Measurements from ENCODE around the gene ZNF175. TPM values are rescaled to one million over a fixed set of nuclear protein-coding genes. Genes with fewer than 3 reads are reported as not detected.
A peak's percentile ranks its signal among the peaks of the same experiment; 100 is the strongest.

ZNF175 gene
- total and polyA plus RNA-seq, 5 donors from 2014 or later, result 0.88 to 5.2 (median 2.7) TPM

- no peak for ATAC-seq (ENCODE audit: low read depth in 2 of 2)
- H3K27me3 Mint-ChIP-seq, result peaks cover 37% of the 10 kb centered on the region
- peaks cover 5 to 15% (median 11%) of the 10 kb centered on the region in 4 donors for H3K4me1 Mint-ChIP-seq
- Histone ChIP-seq H3K36me3 (ENCODE audit: control insufficient read depth, insufficient read depth, low read length) (no peaks in the 10 kb centered on the region), H3K27me3 (ENCODE audit: control insufficient read depth, insufficient read depth, low read length) (peaks cover 17% of the 10 kb centered on the region), H3K27ac (ENCODE audit: insufficient read depth, low read length, poor library complexity, severe bottlenecking) (no peak overlapping the region), H3K9me3 (ENCODE audit: control insufficient read depth in 2 of 2, low read length in 2 of 2) (no peaks in the 10 kb centered on the region), H3K4me3 (ENCODE audit: low read depth, low read length) (no peak overlapping the region), H3K4me1 (ENCODE audit: control insufficient read depth, insufficient read depth, low read length, poor library complexity, severe bottlenecking) (peaks cover 11% of the 10 kb centered on the region)
- no peak for DNase-seq
- H3K4me3 Mint-ChIP-seq, result no peak overlapping the region
- H3K27ac Mint-ChIP-seq, result no peak overlapping the region
- H3K36me3 Mint-ChIP-seq, result no peaks in the 10 kb centered on the region
- H3K9me3 Mint-ChIP-seq, result peaks cover 0 to 3% (median 0%) of the 10 kb centered on the region in 7 donors
Observed at GRCh38 chr19:51566489-51567100, 4.5 kb upstream of the ZNF175 start.

DNA sequence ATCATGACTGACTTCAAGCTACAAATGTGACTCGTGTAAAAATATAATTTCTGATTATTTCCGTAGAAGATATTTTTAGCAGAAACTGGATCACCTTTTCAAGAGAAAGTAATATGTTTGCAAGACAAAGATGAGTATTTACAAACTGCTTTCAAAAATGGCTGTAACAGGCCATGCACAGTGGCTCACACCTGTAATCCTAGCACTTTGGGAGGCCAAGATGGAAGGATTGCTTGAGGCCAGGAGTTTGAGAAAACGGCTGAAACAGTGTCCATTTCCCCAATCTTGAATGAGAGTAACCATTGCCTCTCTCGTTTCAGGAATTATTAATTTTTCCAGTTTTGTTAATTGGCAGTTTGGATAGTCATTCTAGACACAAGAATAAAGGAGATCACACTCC, 3.5 kb upstream of the ZNF175 start:
- no peak overlapping the region for H3K27ac ChIP-seq (ENCODE audit: insufficient read depth, low read length, poor library complexity, severe bottlenecking)
- no peak for ATAC-seq (ENCODE audit: low read depth in 2 of 2)
- H3K4me1 Mint-ChIP-seq, result peaks cover 10 to 21% (median 18%) of the 10 kb centered on the region in 4 donors
- H3K9me3 Mint-ChIP-seq, result peaks cover 0 to 3% (median 0%) of the 10 kb centered on the region in 7 donors
- peaks cover 34% of the 10 kb centered on the region for H3K27me3 Mint-ChIP-seq
- H3K4me1 ChIP-seq (ENCODE audit: control insufficient read depth, insufficient read depth, low read length, poor library complexity, severe bottlenecking), result peaks cover 17% of the 10 kb centered on the region
- no peaks in the 10 kb centered on the region for H3K36me3 ChIP-seq (ENCODE audit: control insufficient read depth, insufficient read depth, low read length)
- H3K27me3 ChIP-seq (ENCODE audit: control insufficient read depth, insufficient read depth, low read length), result peaks cover 17% of the 10 kb centered on the region
- no peak overlapping the region for H3K27ac Mint-ChIP-seq
- no peak overlapping the region for H3K4me3 Mint-ChIP-seq
- peaks cover 6% of the 10 kb centered on the region for H3K36me3 Mint-ChIP-seq
- H3K4me3 ChIP-seq (ENCODE audit: low read depth, low read length), result no peak overlapping the region
- no peaks in the 10 kb centered on the region for H3K9me3 ChIP-seq (ENCODE audit: control insufficient read depth in 2 of 2, low read length in 2 of 2)
- no peak for DNase-seq

- H3K36me3 Mint-ChIP-seq, result peaks cover 10% of the 10 kb centered on the region
- H3K4me1 ChIP-seq (ENCODE audit: control insufficient read depth, insufficient read depth, low read length, poor library complexity, severe bottlenecking), result peaks cover 17% of the 10 kb centered on the region
- no peak overlapping the region for H3K27ac Mint-ChIP-seq
- H3K4me3 Mint-ChIP-seq, result no peak overlapping the region
- no peaks in the 10 kb centered on the region for H3K9me3 ChIP-seq (ENCODE audit: control insufficient read depth in 2 of 2, low read length in 2 of 2)
- no peak for ATAC-seq (ENCODE audit: low read depth in 2 of 2)
- H3K27ac ChIP-seq (ENCODE audit: insufficient read depth, low read length, poor library complexity, severe bottlenecking), result no peak overlapping the region
- H3K27me3 ChIP-seq (ENCODE audit: control insufficient read depth, insufficient read depth, low read length), result peaks cover 17% of the 10 kb centered on the region
- peaks cover 13 to 30% (median 19%) of the 10 kb centered on the region in 4 donors for H3K4me1 Mint-ChIP-seq
- peaks cover 0 to 3% (median 0%) of the 10 kb centered on the region in 7 donors for H3K9me3 Mint-ChIP-seq
- peaks cover 6% of the 10 kb centered on the region for H3K36me3 ChIP-seq (ENCODE audit: control insufficient read depth, insufficient read depth, low read length)
- no peak overlapping the region for H3K4me3 ChIP-seq (ENCODE audit: low read depth, low read length)
- peaks cover 31% of the 10 kb centered on the region for H3K27me3 Mint-ChIP-seq
- no peak for DNase-seq
Observed at GRCh38 chr19:51568456-51568855, 2.6 kb upstream of the ZNF175 start.

DNA sequence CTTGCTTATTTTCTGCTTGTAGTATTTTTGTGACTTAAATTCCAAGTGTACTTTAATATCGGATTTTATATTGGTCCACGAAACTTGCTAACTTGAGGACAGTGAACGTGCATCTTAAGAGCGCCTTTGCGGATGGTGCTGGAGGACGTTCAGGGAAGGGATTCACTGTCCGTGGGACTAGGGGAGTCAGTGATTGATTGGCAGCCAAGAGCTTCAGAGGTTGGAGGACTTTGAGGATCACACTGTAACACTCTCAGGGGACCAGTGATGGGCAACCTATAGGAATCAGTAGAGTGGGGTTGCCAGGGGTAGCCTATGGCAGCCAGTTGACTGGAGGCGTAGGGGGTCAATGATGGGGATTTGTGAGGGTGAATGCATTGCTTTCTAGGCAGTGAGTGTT, 516 bp downstream of the ZNF175 start:
- H3K9me3 Mint-ChIP-seq, result peaks cover 0 to 3% (median 0%) of the 10 kb centered on the region in 7 donors
- H3K36me3 ChIP-seq (ENCODE audit: control insufficient read depth, insufficient read depth, low read length), result peaks cover 18% of the 10 kb centered on the region
- peaks cover 17% of the 10 kb centered on the region for H3K4me1 ChIP-seq (ENCODE audit: control insufficient read depth, insufficient read depth, low read length, poor library complexity, severe bottlenecking)
- H3K27me3 ChIP-seq (ENCODE audit: control insufficient read depth, insufficient read depth, low read length), result peaks cover 8% of the 10 kb centered on the region
- H3K27me3 Mint-ChIP-seq, result peaks cover 17% of the 10 kb centered on the region
- peaks cover 17 to 48% (median 28%) of the 10 kb centered on the region in 4 donors for H3K4me1 Mint-ChIP-seq
- no peak overlapping the region for H3K27ac ChIP-seq (ENCODE audit: insufficient read depth, low read length, poor library complexity, severe bottlenecking)
- peak overlapping the region in 2 of 3 donors; percentile 55 to 95 for H3K27ac Mint-ChIP-seq
- H3K4me3 ChIP-seq (ENCODE audit: low read depth, low read length), result peak overlapping the region; percentile 87
- peak overlapping the region; percentile 95 to 99 (median 97) for H3K4me3 Mint-ChIP-seq
- no peak for ATAC-seq (ENCODE audit: low read depth in 2 of 2)
- H3K36me3 Mint-ChIP-seq, result peaks cover 34% of the 10 kb centered on the region
- H3K9me3 ChIP-seq (ENCODE audit: control insufficient read depth in 2 of 2, low read length in 2 of 2), result no peaks in the 10 kb centered on the region
- peak in 1 of 3 donors; percentile 19 for DNase-seq

DNA sequence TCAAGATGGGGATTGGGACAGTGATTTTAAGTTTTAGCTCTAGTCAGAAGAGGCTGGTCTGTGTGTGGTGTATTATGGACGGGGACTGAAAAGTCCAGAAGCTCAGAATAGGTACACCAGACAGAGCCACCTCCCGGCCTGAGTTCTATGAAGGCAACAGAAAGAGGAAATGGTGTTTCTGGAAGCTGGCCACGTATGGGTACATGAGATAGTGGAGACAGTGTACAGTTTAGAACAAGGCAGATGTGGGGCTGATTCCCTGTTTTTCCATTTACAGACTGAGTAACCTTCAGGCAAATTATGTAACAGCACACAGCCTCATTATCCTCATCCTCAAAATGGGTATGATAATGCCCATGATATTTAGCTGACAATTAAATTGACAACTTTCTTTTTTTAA, 1.3 kb downstream of the ZNF175 start:
- no peak for ATAC-seq (ENCODE audit: low read depth in 2 of 2)

GRCh38 chr19:51572908-51573307, 1.8 kb downstream of the ZNF175 start:
- no peak overlapping the region for H3K4me3 ChIP-seq (ENCODE audit: low read depth, low read length)
- DNase-seq (no peak), ATAC-seq (ENCODE audit: low read depth in 2 of 2) (no peak)
- Mint-ChIP-seq H3K27ac (peak overlapping the region in 1 of 3 donors; percentile 38), H3K4me1 (peaks cover 17 to 55% (median 30%) of the 10 kb centered on the region in 4 donors), H3K27me3 (peaks cover 11% of the 10 kb centered on the region), H3K9me3 (peaks cover 0 to 3% (median 0%) of the 10 kb centered on the region in 7 donors), H3K4me3 (no peak overlapping the region), H3K36me3 (peaks cover 41% of the 10 kb centered on the region)
- peaks cover 3% of the 10 kb centered on the region for H3K27me3 ChIP-seq (ENCODE audit: control insufficient read depth, insufficient read depth, low read length)
- H3K4me1 ChIP-seq (ENCODE audit: control insufficient read depth, insufficient read depth, low read length, poor library complexity, severe bottlenecking), result peaks cover 17% of the 10 kb centered on the region
- no peaks in the 10 kb centered on the region for H3K9me3 ChIP-seq (ENCODE audit: control insufficient read depth in 2 of 2, low read length in 2 of 2)
- H3K27ac ChIP-seq (ENCODE audit: insufficient read depth, low read length, poor library complexity, severe bottlenecking), result no peak overlapping the region
- H3K36me3 ChIP-seq (ENCODE audit: control insufficient read depth, insufficient read depth, low read length), result peaks cover 18% of the 10 kb centered on the region

More for the DNA sequence above, 1.3 kb downstream of the ZNF175 start:
- peaks cover 8% of the 10 kb centered on the region for H3K27me3 ChIP-seq (ENCODE audit: control insufficient read depth, insufficient read depth, low read length)
- no peaks in the 10 kb centered on the region for H3K9me3 ChIP-seq (ENCODE audit: control insufficient read depth in 2 of 2, low read length in 2 of 2)
- peaks cover 15% of the 10 kb centered on the region for H3K27me3 Mint-ChIP-seq
- H3K4me3 ChIP-seq (ENCODE audit: low read depth, low read length), result peak overlapping the region; percentile 87
- DNase-seq, result no peak
- peak overlapping the region; percentile 90 to 97 (median 96) for H3K4me3 Mint-ChIP-seq
- H3K36me3 Mint-ChIP-seq, result peaks cover 41% of the 10 kb centered on the region
- H3K4me1 Mint-ChIP-seq, result peaks cover 17 to 55% (median 30%) of the 10 kb centered on the region in 4 donors
- peaks cover 0 to 3% (median 0%) of the 10 kb centered on the region in 7 donors for H3K9me3 Mint-ChIP-seq
- peaks cover 17% of the 10 kb centered on the region for H3K4me1 ChIP-seq (ENCODE audit: control insufficient read depth, insufficient read depth, low read length, poor library complexity, severe bottlenecking)
- H3K36me3 ChIP-seq (ENCODE audit: control insufficient read depth, insufficient read depth, low read length), result peaks cover 18% of the 10 kb centered on the region
- H3K27ac ChIP-seq (ENCODE audit: insufficient read depth, low read length, poor library complexity, severe bottlenecking), result no peak overlapping the region
- H3K27ac Mint-ChIP-seq, result peak overlapping the region in 2 of 3 donors; percentile 20 to 55

- Mint-ChIP-seq H3K27me3 (peaks cover 7% of the 10 kb centered on the region), H3K36me3 (peaks cover 41% of the 10 kb centered on the region), H3K27ac (peak overlapping the region in 1 of 3 donors; percentile 38), H3K4me3 (peak overlapping the region in 3 of 4 donors; percentile 26 to 58 (median 41)), H3K4me1 (peaks cover 17 to 55% (median 29%) of the 10 kb centered on the region in 4 donors), H3K9me3 (peaks cover 0 to 3% (median 0%) of the 10 kb centered on the region in 7 donors)
- Histone ChIP-seq H3K36me3 (ENCODE audit: control insufficient read depth, insufficient read depth, low read length) (peaks cover 19% of the 10 kb centered on the region), H3K27ac (ENCODE audit: insufficient read depth, low read length, poor library complexity, severe bottlenecking) (no peak overlapping the region), H3K4me3 (ENCODE audit: low read depth, low read length) (no peak overlapping the region), H3K27me3 (ENCODE audit: control insufficient read depth, insufficient read depth, low read length) (peaks cover 2% of the 10 kb centered on the region), H3K4me1 (ENCODE audit: control insufficient read depth, insufficient read depth, low read length, poor library complexity, severe bottlenecking) (peaks cover 17% of the 10 kb centered on the region), H3K9me3 (ENCODE audit: control insufficient read depth in 2 of 2, low read length in 2 of 2) (no peaks in the 10 kb centered on the region)
- DNase-seq (no peak), ATAC-seq (ENCODE audit: low read depth in 2 of 2) (no peak)
Observed at GRCh38 chr19:51573331-51573730, 2.2 kb downstream of the ZNF175 start.

- Histone ChIP-seq H3K27ac (ENCODE audit: insufficient read depth, low read length, poor library complexity, severe bottlenecking) (no peak overlapping the region), H3K36me3 (ENCODE audit: control insufficient read depth, insufficient read depth, low read length) (peaks cover 36% of the 10 kb centered on the region), H3K27me3 (ENCODE audit: control insufficient read depth, insufficient read depth, low read length) (no peaks in the 10 kb centered on the region), H3K4me3 (ENCODE audit: low read depth, low read length) (no peak overlapping the region), H3K4me1 (ENCODE audit: control insufficient read depth, insufficient read depth, low read length, poor library complexity, severe bottlenecking) (peaks cover 4% of the 10 kb centered on the region), H3K9me3 (ENCODE audit: control insufficient read depth in 2 of 2, low read length in 2 of 2) (no peaks in the 10 kb centered on the region)
- peak in 1 of 3 donors; percentile 23 for DNase-seq
- Mint-ChIP-seq H3K4me3 (no peak overlapping the region), H3K4me1 (peaks cover 7 to 42% (median 19%) of the 10 kb centered on the region in 4 donors), H3K27ac (no peak overlapping the region), H3K9me3 (peaks cover 0 to 11% (median 3%) of the 10 kb centered on the region in 7 donors), H3K36me3 (peaks cover 63% of the 10 kb centered on the region), H3K27me3 (peaks cover 4% of the 10 kb centered on the region)
- no peak for ATAC-seq (ENCODE audit: low read depth in 2 of 2)
Observed at GRCh38 chr19:51576850-51577249, 5.8 kb downstream of the ZNF175 start.

All from CD4-positive, CD25-positive, alpha-beta regulatory T cell (primary cell).